A549 (cell line): ENCODE measurements around the gene CSTPP1. TPM values are rescaled to one million over a fixed set of nuclear protein-coding genes. Genes with fewer than 3 reads are reported as not detected.
A peak's percentile ranks its signal among the peaks of the same experiment; 100 is the strongest.

Experiments used
- ATAC-seq, 2 experiments: fragments of 200-7000 bp in 1 of 2; fragments of >200 bp in 1 of 2; cut with Nextera tagmentation in 1 of 2; cut with Tn5 transposase in 1 of 2; 3 replicates each; pipeline versions ENCODE4 v1.8.0 to v1.9.1; 2018 to 2020; ENCODE audit warnings: mild to moderate bottlenecking in 1 of 2, moderate library complexity in 1 of 2
- CTCF ChIA-PET: fragments of 300-600 bp; sonication (Branson Sonifier 250); formaldehyde crosslinking; extraction: SDS; loops from one replicate; lab custom pipeline; 2021; ENCODE audit warnings: antibody characterized with exemption, inconsistent platforms; lab: Yijun Ruan, JAX
- POLR2A ChIA-PET: fragments of 350-600 bp; formaldehyde crosslinking; extraction: SDS; loops from one replicate; lab custom pipeline; 2021; ENCODE audit warnings: antibody characterized with exemption, inconsistent platforms; lab: Yijun Ruan, JAX
- DNase-seq, 2 experiments: peaks; one replicate each; pipeline versions ENCODE4 v3.0.0 to v3.0.0-alpha.2; 2011 to 2016; ENCODE audit warnings: low read depth in 1 of 2, low spot score in 1 of 2
- FAIRE-seq: peaks from 2 replicates; lab custom pipeline; 2011; peaks lifted over from hg19 to GRCh38; lab: Jason Lieb, UNC
- H3K27ac ChIP-seq, 2 experiments: fragments of >200 bp; sonication (Bioruptor Twin); formaldehyde crosslinking; 3 replicates each; pipeline ENCODE4 v1.5.1; 2016 to 2017
- H3K4me1 ChIP-seq: fragments of >200 bp; sonication (Bioruptor Twin); formaldehyde crosslinking; 3 replicates; pipeline ENCODE4 v1.6.1; 2016
- H3K4me2 ChIP-seq: fragments of >200 bp; sonication (Bioruptor Twin); formaldehyde crosslinking; 3 replicates; pipeline ENCODE4 v1.6.1; 2016
- H3K4me3 ChIP-seq: fragments of >200 bp; sonication (Bioruptor Twin); formaldehyde crosslinking; 3 replicates; pipeline ENCODE4 v1.5.1; 2016
- H3K9me3 ChIP-seq: fragments of >200 bp; sonication (Bioruptor Twin); formaldehyde crosslinking; 3 replicates; pipeline ENCODE4 v1.6.1; 2016
- BHLHE40 ChIP-seq: IDR thresholded peaks from 2 replicates; pipeline ENCODE4 v1.6.1; 2012; ENCODE audit warnings: low read depth, low read length, inconsistent platforms
- CBX8 ChIP-seq: fragments of 200-600 bp; sonication (generic); IDR thresholded peaks from 2 replicates; pipeline ENCODE4 v1.6.1; 2016
- CEBPB ChIP-seq, 2 experiments: fragments of >200 bp in 1 of 2; sonication (Bioruptor Twin) in 1 of 2; formaldehyde crosslinking in 1 of 2; IDR thresholded peaks; 2 replicates each; pipeline ENCODE4 v1.6.1; 2012 to 2016
- CHD4 ChIP-seq: fragments of 200-600 bp; sonication (generic); IDR thresholded peaks from 2 replicates; pipeline ENCODE4 v1.6.1; 2016; ENCODE audit warnings: antibody characterized with exemption, mild to moderate bottlenecking, borderline replicate concordance
- EHF ChIP-seq: fragments of 250-450 bp; sonication (Bioruptor Pico); IDR thresholded peaks from 2 replicates; pipeline ENCODE4 v1.5.0; 2020; ENCODE audit warnings: mild to moderate bottlenecking
- EP300 ChIP-seq, 2 experiments: fragments of >200 bp; sonication (Bioruptor Twin); formaldehyde crosslinking; IDR thresholded peaks; 2 replicates in 1 of 2; 3 replicates in 1 of 2; pipeline ENCODE4 v1.6.1; 2016 to 2017
- FOSB ChIP-seq: fragments of 250-450 bp; sonication (Bioruptor Pico); IDR thresholded peaks from 2 replicates; pipeline ENCODE4 v1.5.0; 2020; ENCODE audit warnings: mild to moderate bottlenecking, moderate library complexity
- FOSL2 ChIP-seq, 2 experiments: fragments of 450-650 bp in 1 of 2; fragments of >200 bp in 1 of 2; sonication (Bioruptor Twin) in 1 of 2; formaldehyde crosslinking; IDR thresholded peaks; 2 replicates each; pipeline versions ENCODE4 v1.5.0 to v1.6.1; 2016 to 2020; ENCODE audit warnings: mild to moderate bottlenecking in 1 of 2, moderate library complexity in 1 of 2
- FOXS1 ChIP-seq: fragments of 250-450 bp; sonication (Bioruptor Pico); IDR thresholded peaks from 2 replicates; pipeline ENCODE4 v1.5.0; 2020; ENCODE audit warnings: mild to moderate bottlenecking, moderate library complexity
- GATA3 ChIP-seq: IDR thresholded peaks from 2 replicates; pipeline ENCODE4 v1.6.1; 2012; ENCODE audit warnings: borderline replicate concordance
- HOXA7 ChIP-seq: fragments of 250-450 bp; sonication (Bioruptor Pico); IDR thresholded peaks from 2 replicates; pipeline ENCODE4 v1.5.0; 2020; ENCODE audit warnings: mild to moderate bottlenecking, moderate library complexity
- HOXB13 ChIP-seq: fragments of 250-450 bp; sonication (Bioruptor Pico); IDR thresholded peaks from 2 replicates; pipeline ENCODE4 v1.5.0; 2020; ENCODE audit warnings: low read depth, mild to moderate bottlenecking, moderate library complexity
- HOXB5 ChIP-seq: fragments of 250-450 bp; sonication (Bioruptor Pico); IDR thresholded peaks from 2 replicates; pipeline ENCODE4 v1.5.0; 2020; ENCODE audit warnings: mild to moderate bottlenecking, moderate library complexity
- JUN ChIP-seq, 2 experiments: fragments of >200 bp; sonication (Bioruptor Twin); formaldehyde crosslinking; IDR thresholded peaks; 2 replicates in 1 of 2; 3 replicates in 1 of 2; pipeline ENCODE4 v1.6.1; 2016 to 2017
- JUNB ChIP-seq: fragments of >200 bp; sonication (Bioruptor Twin); formaldehyde crosslinking; IDR thresholded peaks from 2 replicates; pipeline ENCODE4 v1.6.1; 2016
- MYC ChIP-seq: IDR thresholded peaks from 2 replicates; pipeline ENCODE4 v1.6.1; 2012; ENCODE audit warnings: mild to moderate bottlenecking, inconsistent platforms, low read length, improper control_type of control experiment, borderline replicate concordance
- NFE2L2 ChIP-seq: fragments of 150-350 bp; conservative IDR thresholded peaks from 2 replicates; pipeline ENCODE4 v1.6.1; 2014; ENCODE audit warnings: low read length
- NPAS2 ChIP-seq: fragments of 250-450 bp; sonication (Bioruptor Pico); IDR thresholded peaks from 2 replicates; pipeline ENCODE4 v1.8.0; 2022; ENCODE audit warnings: mild to moderate bottlenecking, moderate library complexity, borderline replicate concordance
- NR3C1 ChIP-seq: fragments of >200 bp; sonication (Bioruptor Twin); formaldehyde crosslinking; IDR thresholded peaks from 3 replicates; pipeline ENCODE4 v1.6.1; 2017
- POLR2A ChIP-seq: IDR thresholded peaks from 2 replicates; pipeline ENCODE4 v1.6.1; 2012; ENCODE audit warnings: mild to moderate bottlenecking, low read length
- POLR2AphosphoS2 ChIP-seq: conservative IDR thresholded peaks from 2 replicates; pipeline ENCODE4 v1.6.1; 2012; ENCODE audit warnings: low read length, improper control_type of control experiment, inconsistent platforms
- RAD21 ChIP-seq, 2 experiments: fragments of >200 bp in 1 of 2; sonication (Bioruptor Twin) in 1 of 2; formaldehyde crosslinking in 1 of 2; IDR thresholded peaks in 1 of 2; conservative IDR thresholded peaks in 1 of 2; 2 replicates in 1 of 2; 3 replicates in 1 of 2; pipeline ENCODE4 v1.6.1; 2012 to 2018; ENCODE audit warnings: inconsistent platforms in 1 of 2
- SMC3 ChIP-seq: fragments of >200 bp; sonication (Bioruptor Twin); formaldehyde crosslinking; IDR thresholded peaks from 3 replicates; pipeline ENCODE4 v1.6.1; 2018; ENCODE audit warnings: inconsistent platforms
- ZC3H11A ChIP-seq: fragments of 450-650 bp; IDR thresholded peaks from 2 replicates; pipeline ENCODE4 v1.6.1; 2014; ENCODE audit warnings: antibody characterized with exemption, mild to moderate bottlenecking
- whole genome bisulfite sequencing: methylation state at CpG from one replicate; pipeline ENCODE4 v1.1.6; 2017; ENCODE audit errors: missing lambda C conversion rate; 5-methylcytosine and 5-hydroxymethylcytosine counted together
- polyA plus RNA-seq, 4 experiments: library from polyadenylated mRNA; depleted of rRNA in 3 of 4; stranded (reverse); fragments of >200 nt; fragmentation: RNase III in 1 of 4; extraction: RNeasy Plus Mini Kit Qiagen cat#74134 plus additional on column Dnase treatment in 1 of 4; gene quantifications; 2 replicates in 3 of 4; 3 replicates in 1 of 4; pipeline ENCODE4 v1.2.3, GENCODE V29; 2011 to 2017
- TF ChIP-seq, protein P1 (sequence below): IDR thresholded peaks from 2 replicates; pipeline ENCODE4 v1.6.1; 2012
- TF ChIP-seq, protein P2 (sequence below): fragments of 150-350 bp; IDR thresholded peaks from 2 replicates; pipeline ENCODE4 v1.6.1; 2014; ENCODE audit warnings: low read depth, mild to moderate bottlenecking, low read length
- TF ChIP-seq, protein P3 (sequence below): fragments of 200-600 bp; sonication (generic); IDR thresholded peaks from 2 replicates; pipeline ENCODE4 v1.6.1; 2016; ENCODE audit warnings: antibody characterized with exemption, mild to moderate bottlenecking, moderate library complexity
- TF ChIP-seq, protein P4 (sequence below): fragments of 450-650 bp; IDR thresholded peaks from 2 replicates; pipeline ENCODE4 v1.6.1; 2014; ENCODE audit warnings: antibody characterized with exemption
- TF ChIP-seq, protein P5 (sequence below): fragments of >200 bp; sonication (Bioruptor Twin); formaldehyde crosslinking; IDR thresholded peaks from 3 replicates; pipeline ENCODE4 v1.6.1; 2016
- TF ChIP-seq, protein P6 (sequence below): fragments of 250-450 bp; sonication (Bioruptor Pico); IDR thresholded peaks from 2 replicates; pipeline ENCODE4 v1.5.0; 2021; ENCODE audit warnings: mild to moderate bottlenecking, moderate library complexity, borderline replicate concordance
- TF ChIP-seq, protein P7 (sequence below): IDR thresholded peaks from 2 replicates; pipeline ENCODE4 v1.6.1; 2012; ENCODE audit warnings: low read depth, borderline replicate concordance

CSTPP1 gene
- polyA plus RNA-seq, 2 of the 4 experiments (the other 2 are of a cell fraction), result 31.5 to 34.5 TPM

DNA sequence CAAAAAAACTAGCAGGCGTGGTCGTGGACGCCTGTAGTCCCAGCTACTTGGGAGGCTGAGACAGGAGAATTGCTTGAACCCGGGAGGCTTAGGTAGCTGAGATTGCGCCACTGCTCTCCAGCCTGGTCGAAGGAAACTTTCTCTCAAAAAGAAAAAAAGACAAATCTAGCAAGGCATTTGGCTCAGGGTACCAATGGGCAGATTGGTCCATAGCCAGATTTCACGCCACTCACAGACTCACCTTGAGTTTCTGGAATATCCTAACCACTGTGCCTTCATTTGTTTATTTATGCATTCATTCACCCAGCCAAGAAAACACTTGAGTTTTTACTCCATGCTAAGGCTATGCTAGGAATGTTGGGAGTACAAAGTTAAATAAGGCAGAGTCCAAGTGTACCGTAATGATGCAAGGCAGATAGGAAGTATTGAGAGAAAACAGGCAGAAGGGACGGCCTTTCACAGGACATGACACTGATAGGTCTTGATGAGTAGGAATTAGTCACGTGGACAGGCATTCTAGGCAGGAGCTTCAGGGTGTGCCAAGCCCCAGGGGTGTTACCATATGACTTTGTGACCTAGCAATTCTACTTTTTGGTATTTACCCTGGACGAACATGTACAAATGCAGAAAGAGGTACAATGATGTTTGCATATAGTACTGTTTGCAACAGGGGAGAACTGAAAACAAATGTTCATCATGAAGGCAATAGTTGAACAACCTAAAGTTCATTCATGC, 252.7 kb downstream of the CSTPP1 start:
- H3K4me2 ChIP-seq, result peak overlapping the region; percentile 52
- no peaks in the 10 kb centered on the region for H3K9me3 ChIP-seq
- FAIRE-seq (peak; percentile 83), DNase-seq (peak; percentile 62 to 96), ATAC-seq (peak; percentile 35 to 60)
- CTCF ChIA-PET, result interaction anchor here (0.8 to 5.2 kb wide), 7 partner anchors 10 to 85 kb away, joined by 3 to 41 read pairs (median 6); partner anchors contain the start of genes ARFGAP2 and NR1H3
- TF ChIP-seq CHD4, result no peak
- no peak for TF ChIP-seq FOSL2 (IDR thresholded peaks at IDR 0.05)
- peak; percentile 76 for TF ChIP-seq FOSL2 (CRISPR knock-in tag; IDR thresholded peaks at IDR 0.05)
- no peak for TF ChIP-seq POLR2AphosphoS2
- TF ChIP-seq, protein P1, sequence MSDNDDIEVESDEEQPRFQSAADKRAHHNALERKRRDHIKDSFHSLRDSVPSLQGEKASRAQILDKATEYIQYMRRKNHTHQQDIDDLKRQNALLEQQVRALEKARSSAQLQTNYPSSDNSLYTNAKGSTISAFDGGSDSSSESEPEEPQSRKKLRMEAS, result no peak; the same call in 1 of the 2 replicates
- peak in 1 of 2 experiments; percentile 24; a peak in 1 of 5 replicates for TF ChIP-seq JUN (IDR thresholded peaks at IDR 0.05)
- no peak for TF ChIP-seq FOSB (CRISPR knock-in tag)
- no peak for TF ChIP-seq RAD21 (conservative IDR thresholded peaks at IDR 0.05 in 1 of 2, IDR thresholded peaks at IDR 0.05 in 1 of 2)
- TF ChIP-seq FOXS1 (CRISPR knock-in tag), result no peak
- TF ChIP-seq NFE2L2, result no peak
- TF ChIP-seq HOXB13 (CRISPR knock-in tag), result no peak
- TF ChIP-seq, protein P2, sequence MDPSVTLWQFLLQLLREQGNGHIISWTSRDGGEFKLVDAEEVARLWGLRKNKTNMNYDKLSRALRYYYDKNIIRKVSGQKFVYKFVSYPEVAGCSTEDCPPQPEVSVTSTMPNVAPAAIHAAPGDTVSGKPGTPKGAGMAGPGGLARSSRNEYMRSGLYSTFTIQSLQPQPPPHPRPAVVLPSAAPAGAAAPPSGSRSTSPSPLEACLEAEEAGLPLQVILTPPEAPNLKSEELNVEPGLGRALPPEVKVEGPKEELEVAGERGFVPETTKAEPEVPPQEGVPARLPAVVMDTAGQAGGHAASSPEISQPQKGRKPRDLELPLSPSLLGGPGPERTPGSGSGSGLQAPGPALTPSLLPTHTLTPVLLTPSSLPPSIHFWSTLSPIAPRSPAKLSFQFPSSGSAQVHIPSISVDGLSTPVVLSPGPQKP, result no peak
- no peak for TF ChIP-seq MYC
- no peak for TF ChIP-seq POLR2A
- TF ChIP-seq BHLHE40, result no peak
- TF ChIP-seq, protein P3, sequence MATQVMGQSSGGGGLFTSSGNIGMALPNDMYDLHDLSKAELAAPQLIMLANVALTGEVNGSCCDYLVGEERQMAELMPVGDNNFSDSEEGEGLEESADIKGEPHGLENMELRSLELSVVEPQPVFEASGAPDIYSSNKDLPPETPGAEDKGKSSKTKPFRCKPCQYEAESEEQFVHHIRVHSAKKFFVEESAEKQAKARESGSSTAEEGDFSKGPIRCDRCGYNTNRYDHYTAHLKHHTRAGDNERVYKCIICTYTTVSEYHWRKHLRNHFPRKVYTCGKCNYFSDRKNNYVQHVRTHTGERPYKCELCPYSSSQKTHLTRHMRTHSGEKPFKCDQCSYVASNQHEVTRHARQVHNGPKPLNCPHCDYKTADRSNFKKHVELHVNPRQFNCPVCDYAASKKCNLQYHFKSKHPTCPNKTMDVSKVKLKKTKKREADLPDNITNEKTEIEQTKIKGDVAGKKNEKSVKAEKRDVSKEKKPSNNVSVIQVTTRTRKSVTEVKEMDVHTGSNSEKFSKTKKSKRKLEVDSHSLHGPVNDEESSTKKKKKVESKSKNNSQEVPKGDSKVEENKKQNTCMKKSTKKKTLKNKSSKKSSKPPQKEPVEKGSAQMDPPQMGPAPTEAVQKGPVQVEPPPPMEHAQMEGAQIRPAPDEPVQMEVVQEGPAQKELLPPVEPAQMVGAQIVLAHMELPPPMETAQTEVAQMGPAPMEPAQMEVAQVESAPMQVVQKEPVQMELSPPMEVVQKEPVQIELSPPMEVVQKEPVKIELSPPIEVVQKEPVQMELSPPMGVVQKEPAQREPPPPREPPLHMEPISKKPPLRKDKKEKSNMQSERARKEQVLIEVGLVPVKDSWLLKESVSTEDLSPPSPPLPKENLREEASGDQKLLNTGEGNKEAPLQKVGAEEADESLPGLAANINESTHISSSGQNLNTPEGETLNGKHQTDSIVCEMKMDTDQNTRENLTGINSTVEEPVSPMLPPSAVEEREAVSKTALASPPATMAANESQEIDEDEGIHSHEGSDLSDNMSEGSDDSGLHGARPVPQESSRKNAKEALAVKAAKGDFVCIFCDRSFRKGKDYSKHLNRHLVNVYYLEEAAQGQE, result no peak
- TF ChIP-seq CEBPB (IDR thresholded peaks at IDR 0.05), result peak in 1 of 2 experiments; percentile 66; a peak in 1 of 4 replicates
- no peak for TF ChIP-seq HOXB5 (CRISPR knock-in tag)
- TF ChIP-seq EP300 (IDR thresholded peaks at IDR 0.05), result peak in 1 of 2 experiments; percentile 61; a peak in 1 of 5 replicates
- TF ChIP-seq EHF (CRISPR knock-in tag), result no peak
- TF ChIP-seq GATA3, result peak; percentile 62
- 0 out of 2 replicates have a peak, but pooled peaks have one; percentile 27 for TF ChIP-seq JUNB
- no peak for TF ChIP-seq NPAS2 (CRISPR knock-in tag)
- TF ChIP-seq, protein P4, sequence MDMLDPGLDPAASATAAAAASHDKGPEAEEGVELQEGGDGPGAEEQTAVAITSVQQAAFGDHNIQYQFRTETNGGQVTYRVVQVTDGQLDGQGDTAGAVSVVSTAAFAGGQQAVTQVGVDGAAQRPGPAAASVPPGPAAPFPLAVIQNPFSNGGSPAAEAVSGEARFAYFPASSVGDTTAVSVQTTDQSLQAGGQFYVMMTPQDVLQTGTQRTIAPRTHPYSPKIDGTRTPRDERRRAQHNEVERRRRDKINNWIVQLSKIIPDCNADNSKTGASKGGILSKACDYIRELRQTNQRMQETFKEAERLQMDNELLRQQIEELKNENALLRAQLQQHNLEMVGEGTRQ, result peak; percentile 90
- TF ChIP-seq NR3C1, result no peak
- TF ChIP-seq, protein P5, sequence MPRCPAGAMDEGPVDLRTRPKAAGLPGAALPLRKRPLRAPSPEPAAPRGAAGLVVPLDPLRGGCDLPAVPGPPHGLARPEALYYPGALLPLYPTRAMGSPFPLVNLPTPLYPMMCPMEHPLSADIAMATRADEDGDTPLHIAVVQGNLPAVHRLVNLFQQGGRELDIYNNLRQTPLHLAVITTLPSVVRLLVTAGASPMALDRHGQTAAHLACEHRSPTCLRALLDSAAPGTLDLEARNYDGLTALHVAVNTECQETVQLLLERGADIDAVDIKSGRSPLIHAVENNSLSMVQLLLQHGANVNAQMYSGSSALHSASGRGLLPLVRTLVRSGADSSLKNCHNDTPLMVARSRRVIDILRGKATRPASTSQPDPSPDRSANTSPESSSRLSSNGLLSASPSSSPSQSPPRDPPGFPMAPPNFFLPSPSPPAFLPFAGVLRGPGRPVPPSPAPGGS, result no peak
- TF ChIP-seq SMC3, result no peak
- TF ChIP-seq CBX8, result no peak
- TF ChIP-seq, protein P6, sequence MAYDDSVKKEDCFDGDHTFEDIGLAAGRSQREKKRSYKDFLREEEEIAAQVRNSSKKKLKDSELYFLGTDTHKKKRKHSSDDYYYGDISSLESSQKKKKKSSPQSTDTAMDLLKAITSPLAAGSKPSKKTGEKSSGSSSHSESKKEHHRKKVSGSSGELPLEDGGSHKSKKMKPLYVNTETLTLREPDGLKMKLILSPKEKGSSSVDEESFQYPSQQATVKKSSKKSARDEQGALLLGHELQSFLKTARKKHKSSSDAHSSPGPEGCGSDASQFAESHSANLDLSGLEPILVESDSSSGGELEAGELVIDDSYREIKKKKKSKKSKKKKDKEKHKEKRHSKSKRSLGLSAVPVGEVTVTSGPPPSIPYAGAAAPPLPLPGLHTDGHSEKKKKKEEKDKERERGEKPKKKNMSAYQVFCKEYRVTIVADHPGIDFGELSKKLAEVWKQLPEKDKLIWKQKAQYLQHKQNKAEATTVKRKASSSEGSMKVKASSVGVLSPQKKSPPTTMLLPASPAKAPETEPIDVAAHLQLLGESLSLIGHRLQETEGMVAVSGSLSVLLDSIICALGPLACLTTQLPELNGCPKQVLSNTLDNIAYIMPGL (CRISPR knock-in tag), result no peak
- no peak for TF ChIP-seq ZC3H11A
- TF ChIP-seq, protein P7, sequence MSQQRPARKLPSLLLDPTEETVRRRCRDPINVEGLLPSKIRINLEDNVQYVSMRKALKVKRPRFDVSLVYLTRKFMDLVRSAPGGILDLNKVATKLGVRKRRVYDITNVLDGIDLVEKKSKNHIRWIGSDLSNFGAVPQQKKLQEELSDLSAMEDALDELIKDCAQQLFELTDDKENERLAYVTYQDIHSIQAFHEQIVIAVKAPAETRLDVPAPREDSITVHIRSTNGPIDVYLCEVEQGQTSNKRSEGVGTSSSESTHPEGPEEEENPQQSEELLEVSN, result no peak
- TF ChIP-seq HOXA7 (CRISPR knock-in tag), result no peak
- no peak overlapping the region for H3K4me3 ChIP-seq
- POLR2A ChIA-PET, result interaction anchor here (0.8 to 2.2 kb wide), 4 partner anchors 25 to 45 kb away, joined by 3 to 26 read pairs (median 4); partner anchors contain the start of gene DDB2
- peak overlapping the region; percentile 67 to 98 for H3K27ac ChIP-seq
- 40% methylated on average over 11 of the region's 11 CpGs for WGBS
- peaks cover 51% of the 10 kb centered on the region for H3K4me1 ChIP-seq
